Measurements from ENCODE around the gene ULK3. TPM values are rescaled to one million over a fixed set of nuclear protein-coding genes. Genes with fewer than 3 reads are reported as not detected.

The ULK3 gene
- total and polyA plus RNA-seq, 10 of the 15 experiments (the other 5 are each of a cell fraction or from before 2014, with no cell fraction given), result 0.64 to 38.8 (median 27.1) TPM

GRCh38 chr15:74872702-74873035 is 29.7 kb upstream of the ULK3 start:
- no peak for ATAC-seq
- 2% methylated on average over 11 of the region's 11 CpGs for WGBS (ENCODE audit: insufficient coverage, insufficient replicate concordance, low lambda C conversion rate, missing lambda C conversion rate)
- intact Hi-C loops (cut with micrococcal nuclease; ENCODE audit: unreplicated experiment), result no loop called here
- Histone ChIP-seq H3K4me3 (peak overlapping the region; percentile 93), H3K9me3 (replicated peaks; ENCODE audit: control insufficient read depth, insufficient read depth, low read length) (peaks cover 7% of the 10 kb centered on the region), H4K20me1 (ENCODE audit: control insufficient read depth, insufficient read depth) (no peaks in the 10 kb centered on the region), H3K9ac (ENCODE audit: control insufficient read depth, insufficient read depth, low read length) (peak overlapping the region; percentile 70), H3K27me3 (replicated peaks in 1 of 2; ENCODE audit: control insufficient read depth in 2 of 2, insufficient read depth in 2 of 2, low read length in 1 of 2) (no peaks in the 10 kb centered on the region), H3K27ac (ENCODE audit: control insufficient read depth, insufficient read depth) (peak overlapping the region; percentile 94), H3K36me3 (ENCODE audit: control insufficient read depth in 2 of 2, insufficient read depth in 2 of 2, low read length in 1 of 2) (peaks cover under 1 to 9% of the 10 kb centered on the region in 2 experiments; a peak in 1 of 4 replicates), H3K79me2 (ENCODE audit: control insufficient read depth, insufficient read depth, low read length) (peaks cover 50% of the 10 kb centered on the region), H2AFZ (ENCODE audit: control insufficient read depth, low read depth, low read length) (peak overlapping the region; percentile 83), H3K4me1 (ENCODE audit: control insufficient read depth, insufficient read depth, low read length) (peaks cover 34% of the 10 kb centered on the region), H3K4me2 (ENCODE audit: control insufficient read depth, insufficient read depth) (peak overlapping the region; percentile 79)
- CTCF ChIA-PET, result interaction anchor here (1.7 to 11.2 kb wide), 2 partner anchors 11 to 27 kb away, joined by 11 to 129 read pairs; no protein-coding TSS in a partner anchor
- in situ Hi-C loops (cut with MboI), result no loop called here
- RAD21 ChIA-PET (ENCODE audit: unreplicated experiment), result interaction anchor here (0.8 to 3.7 kb wide), 4 partner anchors 11 to 101 kb away, joined by 3 to 29 read pairs (median 8); no protein-coding TSS in a partner anchor
- POLR2A ChIA-PET, result interaction anchor here (0.6 to 2.4 kb wide), 9 partner anchors 10 to 85 kb away, joined by 3 to 6 read pairs (median 4); no protein-coding TSS in a partner anchor
- no TSS peak for BruUV-seq (replicated peaks)
- SMC1A ChIA-PET (ENCODE audit: uncharacterized antibody, unreplicated experiment), result interaction anchor here (1.2 to 6.5 kb wide), 3 partner anchors 11 to 95 kb away, joined by 3 to 65 read pairs (median 52); no protein-coding TSS in a partner anchor
- no peak for FAIRE-seq
- DNase-seq (ENCODE audit: low read depth, low spot score), result no peak
- TF ChIP-seq PML (IDR thresholded peaks at IDR 0.05; ENCODE audit: low read length) (no peak), BACH1 (IDR thresholded peaks at IDR 0.05; ENCODE audit: borderline replicate concordance) (0 out of 2 replicates have a peak, but pooled peaks have one; percentile 12), ZBED1 (IDR thresholded peaks at IDR 0.05; ENCODE audit: borderline replicate concordance) (no peak), DPF2 (IDR thresholded peaks at IDR 0.05) (no peak), MXI1 (IDR thresholded peaks at IDR 0.05; ENCODE audit: low read depth, low read length) (0 out of 2 replicates have a peak, but pooled peaks have one; percentile 33), TAF1 (IDR thresholded peaks at IDR 0.05; ENCODE audit: borderline replicate concordance, low read depth, low read length) (no peak), MYC (IDR thresholded peaks at IDR 0.05; ENCODE audit: insufficient read depth, insufficient read length, insufficient replicate concordance, low read length, severe bottlenecking) (peak; percentile 47)

All from GM12878 (cell line).